ENCODE measurements around the gene FBXO48.

FBXO48 gene

GRCh38 chr2:68414876-68415275 lies 52.2 kb downstream of the FBXO48 start:
- DNase-seq (ENCODE audit: low read depth, low spot score): no peak

GRCh38 chr2:68414452-68414851 lies 52.6 kb downstream of the FBXO48 start:
- DNase-seq (ENCODE audit: low read depth, low spot score): no peak

GRCh38 chr2:68413466-68413865 lies 53.6 kb downstream of the FBXO48 start:
- no peak for DNase-seq (ENCODE audit: low read depth, low spot score)

- no peak for DNase-seq (ENCODE audit: low read depth, low spot score)
Observed at GRCh38 chr2:68412127-68412819, 54.8 kb downstream of the FBXO48 start.

- DNase-seq (ENCODE audit: low read depth, low spot score): no peak
Observed at GRCh38 chr2:68411397-68412126, 55.5 kb downstream of the FBXO48 start.
